SK-MEL-5 (cell line): ENCODE results near the gene INAFM2. TPM values are rescaled to one million over a fixed set of nuclear protein-coding genes. Genes with fewer than 3 reads are reported as not detected.

Experiments
- DNase-seq: peaks from one replicate; pipeline ENCODE4 v3.0.0-alpha.2; 2016; ENCODE audit warnings: low read depth, low spot score
- in situ Hi-C: cut with HindIII; loops from 2 replicates; pipeline ENCODE4 v1.10.0; 2016; ENCODE audit warnings: low sequenced_read_pairs, high pct_unique_total_duplicates, low pct_unique_long_range_greater_than_20kb
- total RNA-seq: library from RNA; depleted of rRNA; stranded (reverse); fragments of >200 nt; shearing (Covaris generic); gene quantifications from 2 replicates; pipeline ENCODE4 v1.2.3, GENCODE V29; 2014

INAFM2 gene
- total RNA-seq, 1 experiment from 2014 or later, result 11.5 TPM

DNA sequence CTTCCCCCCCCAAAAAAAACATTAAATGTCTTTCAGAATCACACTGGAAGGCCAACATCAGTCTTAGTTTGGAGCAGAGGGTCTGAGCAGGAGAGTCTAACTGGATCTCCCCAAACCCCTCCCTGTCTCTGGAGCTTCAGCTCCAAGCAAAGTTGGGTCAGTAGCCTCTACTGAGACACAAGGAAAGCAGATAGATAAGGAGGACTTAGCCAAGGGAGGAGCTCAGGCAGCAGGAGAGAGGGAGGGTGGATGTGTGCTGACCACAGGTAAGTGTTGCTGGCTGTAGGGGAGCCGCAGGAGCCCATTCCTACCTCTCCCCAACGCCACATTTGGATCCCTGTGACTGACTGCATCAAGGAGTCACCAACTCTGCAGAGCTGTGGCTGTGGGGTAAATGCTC lies 22.7 kb upstream of the INAFM2 start:
- in situ Hi-C loops, result no loop called here
- DNase-seq, result no peak

DNA sequence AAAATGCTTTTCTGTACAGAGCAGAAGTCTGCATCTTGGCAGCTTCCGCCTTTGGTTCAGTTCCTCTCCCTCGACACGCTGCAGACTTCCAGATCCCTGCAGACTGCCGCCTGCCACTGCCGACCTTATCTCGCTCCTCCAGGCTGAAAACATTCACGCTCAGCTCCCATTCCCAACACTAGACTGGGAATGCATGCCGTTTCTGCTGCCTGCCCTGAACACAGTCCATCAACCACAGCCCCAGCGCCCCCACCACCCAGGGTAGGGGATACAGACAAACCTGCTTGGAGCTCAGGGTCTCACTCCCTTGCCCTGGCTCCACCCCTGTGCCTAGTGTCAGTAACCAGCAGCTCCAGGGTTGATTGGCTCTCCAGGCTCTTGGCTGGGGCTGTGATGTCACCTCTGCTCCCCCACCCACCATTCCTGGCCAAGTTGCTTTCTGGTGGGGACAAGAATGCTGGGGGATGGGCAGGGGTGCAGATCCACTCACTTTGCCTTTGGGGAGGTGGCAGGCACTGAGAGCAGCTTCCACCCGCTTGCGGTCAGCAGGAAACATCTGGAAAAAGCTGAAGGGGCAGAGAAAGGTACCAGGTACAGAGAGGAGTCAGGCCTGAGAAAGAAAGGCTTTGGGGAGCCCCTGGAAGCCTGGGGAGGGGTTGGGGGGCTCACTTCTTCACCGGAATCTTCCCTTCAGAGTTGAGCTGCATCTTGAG lies 21.9 kb upstream of the INAFM2 start:
- in situ Hi-C loops, result no loop called here
- no peak for DNase-seq

DNA sequence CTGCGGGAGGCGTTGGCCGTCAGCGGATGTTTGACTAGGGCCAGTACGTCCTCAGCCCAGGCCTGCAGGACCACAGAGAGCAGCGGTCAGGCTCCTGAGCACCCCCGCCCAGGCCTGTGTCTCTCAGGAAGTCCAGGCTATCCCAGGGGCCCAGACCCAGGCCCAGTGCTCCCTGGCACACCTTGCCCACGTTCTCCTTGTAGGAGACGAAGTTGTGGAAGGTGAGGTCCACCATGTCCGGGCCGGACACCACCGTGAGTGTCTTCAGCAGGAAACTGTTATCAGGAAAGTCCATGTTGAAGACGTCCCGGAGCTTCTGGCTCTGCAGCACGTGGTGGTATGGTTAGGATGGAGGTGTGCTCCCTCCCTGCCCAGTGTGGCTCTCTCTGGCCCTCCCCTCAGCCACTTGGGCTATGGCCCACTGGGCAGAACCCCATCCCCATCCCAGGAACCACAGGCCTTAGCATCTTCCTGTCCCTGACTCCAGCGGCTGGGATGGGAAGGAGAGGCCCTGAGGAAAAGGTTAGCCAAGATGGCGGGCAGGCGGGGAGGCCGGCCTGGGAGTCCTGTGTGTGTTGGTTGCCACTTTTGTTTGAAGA lies 21.1 kb upstream of the INAFM2 start:
- in situ Hi-C loops, result no loop called here
- DNase-seq, result no peak

DNA sequence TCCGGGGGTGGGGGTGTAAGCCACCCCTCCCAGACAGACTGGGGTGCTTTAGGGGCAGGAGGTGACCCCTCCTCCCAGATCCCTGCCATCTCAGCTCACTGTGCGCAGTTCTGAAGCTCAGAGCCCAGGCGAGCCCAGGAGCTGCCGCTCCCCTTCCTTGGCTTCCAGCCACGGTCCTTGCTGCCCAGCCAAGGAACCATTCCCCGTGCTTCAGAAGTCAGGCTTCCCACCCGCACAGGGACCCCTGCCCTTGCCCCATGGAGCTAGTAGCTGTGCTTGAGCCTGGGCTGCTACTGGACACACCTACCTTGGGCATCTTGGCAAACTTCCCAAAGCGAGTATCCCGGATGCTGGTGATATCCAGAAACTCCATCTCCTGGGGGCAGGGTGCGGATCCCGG lies 20.5 kb upstream of the INAFM2 start:
- DNase-seq, result no peak
- in situ Hi-C loops, result no loop called here

DNA sequence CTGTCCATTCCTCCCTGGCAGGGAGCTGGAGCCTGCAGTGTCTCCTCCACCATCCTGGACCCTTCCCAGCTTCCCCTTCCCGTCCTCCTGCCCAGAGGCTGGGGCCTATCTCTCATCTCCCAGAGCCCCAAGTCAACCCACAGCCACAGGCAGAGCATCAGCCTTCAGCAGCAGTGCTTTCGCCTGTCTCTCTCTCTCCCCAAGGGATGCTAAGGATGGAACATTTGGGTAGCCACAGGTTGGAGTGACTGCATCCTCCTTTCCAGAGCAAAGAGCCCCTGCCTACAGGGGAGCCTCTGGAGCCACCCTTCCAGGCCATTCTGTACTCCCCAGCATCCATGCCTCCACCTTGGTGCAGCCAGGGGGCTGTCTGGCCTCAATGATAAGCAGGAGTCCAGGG lies 19.9 kb upstream of the INAFM2 start:
- in situ Hi-C loops, result no loop called here
- no peak for DNase-seq

DNA sequence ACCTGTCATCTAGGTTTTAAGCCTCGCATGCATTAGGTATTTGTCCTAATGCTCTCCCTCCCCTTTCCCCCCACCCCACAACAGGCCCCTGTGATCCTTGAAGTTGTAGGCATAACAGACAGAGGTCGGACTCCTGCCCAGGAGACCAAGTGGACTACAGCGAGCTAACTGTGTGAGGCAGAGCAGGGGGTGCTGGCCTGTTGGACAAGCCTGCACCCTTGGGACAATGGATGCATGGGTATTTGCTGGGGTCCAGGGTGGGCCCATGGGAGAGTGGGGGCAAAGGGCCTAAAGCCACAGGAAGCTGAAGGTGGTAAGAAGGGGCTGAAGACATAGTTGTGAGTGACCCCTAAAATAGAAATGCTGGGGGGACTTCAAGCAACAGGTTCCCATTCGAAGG lies 18.2 kb upstream of the INAFM2 start:
- in situ Hi-C loops, result no loop called here
- DNase-seq, result no peak

DNA sequence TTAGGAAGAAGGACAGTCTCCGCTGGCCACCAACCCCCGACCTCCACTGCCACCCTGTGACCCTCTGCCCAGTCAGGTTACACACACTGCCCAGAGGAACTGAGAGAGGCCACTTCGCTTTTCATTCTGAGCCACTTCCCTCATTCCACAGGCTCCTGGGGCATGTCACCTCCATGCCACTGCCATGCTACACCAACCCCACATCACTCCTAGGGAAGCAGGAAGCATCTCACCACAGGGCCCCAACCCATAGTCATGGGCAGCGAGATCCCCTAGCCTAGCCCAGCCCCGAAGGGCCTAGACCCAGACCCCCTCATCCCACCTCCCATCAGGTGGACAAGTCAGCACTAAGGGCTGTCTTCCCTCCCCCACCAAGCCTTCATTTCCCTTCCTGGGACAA lies 17.1 kb upstream of the INAFM2 start:
- in situ Hi-C loops, result no loop called here
- DNase-seq, result no peak

DNA sequence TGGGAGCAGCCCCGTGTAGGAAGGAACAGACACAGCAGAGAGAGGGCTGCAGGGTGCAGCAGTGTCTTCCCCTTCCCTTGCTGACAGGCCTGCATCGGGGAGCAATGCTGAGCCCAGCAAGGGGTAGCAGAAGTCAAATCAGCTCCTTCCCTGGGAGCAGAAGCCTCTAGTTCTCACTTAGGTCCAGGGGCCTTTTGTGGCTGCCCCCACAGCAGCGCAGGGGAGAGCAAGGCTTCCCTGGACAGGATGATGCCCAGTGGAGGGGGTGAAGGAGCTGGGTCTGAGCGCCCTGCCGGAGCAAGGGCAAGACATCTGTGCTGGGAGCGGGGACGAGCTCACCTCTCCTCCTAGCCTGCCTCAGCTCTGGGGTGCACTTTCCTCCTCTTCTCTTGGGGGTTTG lies 16.6 kb upstream of the INAFM2 start:
- in situ Hi-C loops, result no loop called here
- DNase-seq, result no peak

DNA sequence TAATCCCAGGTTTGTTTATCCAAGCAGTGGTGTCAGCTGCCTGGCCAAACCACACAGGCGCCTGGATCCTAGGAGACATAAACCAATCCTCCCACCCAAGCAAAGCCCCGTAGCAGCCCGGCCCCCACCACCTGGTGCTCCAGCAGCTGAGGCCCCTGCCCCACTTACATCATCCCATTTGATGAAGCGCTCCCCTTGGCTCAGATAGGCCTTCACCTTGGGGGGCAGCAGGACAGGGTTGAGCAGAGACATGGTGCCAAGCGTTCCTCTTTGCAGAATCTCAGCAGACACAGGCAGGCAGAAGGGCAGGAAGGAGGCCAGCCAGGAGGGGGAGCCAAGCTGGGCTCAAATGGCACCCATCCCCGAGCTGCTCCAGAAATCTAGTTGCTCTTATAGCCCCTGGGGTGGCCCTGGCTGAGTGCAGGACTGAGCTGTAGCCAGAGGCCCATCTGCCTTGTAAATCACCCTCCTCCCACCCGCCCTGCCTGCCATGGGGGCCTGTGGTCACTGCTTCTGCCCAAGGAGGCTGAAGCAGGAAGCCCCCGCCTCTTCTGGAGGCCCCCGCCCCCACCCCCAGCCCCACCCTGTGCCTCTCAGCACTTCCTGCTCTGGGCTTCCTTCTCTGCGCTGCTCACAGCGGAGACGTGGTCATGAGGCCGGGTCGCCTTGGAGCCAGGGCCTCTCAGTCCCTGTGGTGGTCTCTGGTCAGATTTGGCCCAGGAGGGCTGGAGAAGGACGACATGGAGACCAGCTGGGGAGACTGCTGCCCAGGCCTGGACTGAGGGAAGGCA lies 15.9 kb upstream of the INAFM2 start, which contains the start of gene PLCB2:
Gene PLCB2, minus strand, starts transcription at position 515 of the 791 bp plus-strand sequence. Its CDS starts 263 bp downstream, at position 252.
- peak; percentile 35 for DNase-seq
- in situ Hi-C loops, result no loop called here

DNA sequence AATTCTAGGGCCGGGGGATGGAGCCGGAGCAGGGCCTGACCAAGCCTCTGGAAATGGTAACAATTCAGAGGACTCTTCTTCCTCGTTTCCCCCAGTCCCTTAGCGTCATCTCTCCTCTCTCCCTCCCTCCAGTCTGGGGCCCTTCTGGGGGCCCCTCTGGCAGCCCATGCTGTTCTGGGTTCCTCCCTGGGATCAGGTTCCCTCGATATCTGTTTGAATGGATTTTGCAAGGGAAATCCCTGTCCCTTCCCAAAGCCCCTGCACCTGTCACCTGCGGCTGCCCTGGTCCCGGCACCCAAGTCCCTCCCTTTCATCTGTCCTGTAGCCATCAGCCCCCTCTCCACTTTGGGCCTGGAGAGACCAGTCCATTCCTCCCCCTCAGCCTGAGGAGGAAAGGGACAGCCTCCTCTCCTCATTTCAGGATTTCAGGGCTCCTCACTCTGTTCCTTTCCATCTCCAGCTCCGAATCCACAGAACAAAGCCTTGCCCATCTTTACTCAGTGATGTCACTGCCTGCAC lies 14.1 kb upstream of the INAFM2 start:
- in situ Hi-C loops, result no loop called here

DNA sequence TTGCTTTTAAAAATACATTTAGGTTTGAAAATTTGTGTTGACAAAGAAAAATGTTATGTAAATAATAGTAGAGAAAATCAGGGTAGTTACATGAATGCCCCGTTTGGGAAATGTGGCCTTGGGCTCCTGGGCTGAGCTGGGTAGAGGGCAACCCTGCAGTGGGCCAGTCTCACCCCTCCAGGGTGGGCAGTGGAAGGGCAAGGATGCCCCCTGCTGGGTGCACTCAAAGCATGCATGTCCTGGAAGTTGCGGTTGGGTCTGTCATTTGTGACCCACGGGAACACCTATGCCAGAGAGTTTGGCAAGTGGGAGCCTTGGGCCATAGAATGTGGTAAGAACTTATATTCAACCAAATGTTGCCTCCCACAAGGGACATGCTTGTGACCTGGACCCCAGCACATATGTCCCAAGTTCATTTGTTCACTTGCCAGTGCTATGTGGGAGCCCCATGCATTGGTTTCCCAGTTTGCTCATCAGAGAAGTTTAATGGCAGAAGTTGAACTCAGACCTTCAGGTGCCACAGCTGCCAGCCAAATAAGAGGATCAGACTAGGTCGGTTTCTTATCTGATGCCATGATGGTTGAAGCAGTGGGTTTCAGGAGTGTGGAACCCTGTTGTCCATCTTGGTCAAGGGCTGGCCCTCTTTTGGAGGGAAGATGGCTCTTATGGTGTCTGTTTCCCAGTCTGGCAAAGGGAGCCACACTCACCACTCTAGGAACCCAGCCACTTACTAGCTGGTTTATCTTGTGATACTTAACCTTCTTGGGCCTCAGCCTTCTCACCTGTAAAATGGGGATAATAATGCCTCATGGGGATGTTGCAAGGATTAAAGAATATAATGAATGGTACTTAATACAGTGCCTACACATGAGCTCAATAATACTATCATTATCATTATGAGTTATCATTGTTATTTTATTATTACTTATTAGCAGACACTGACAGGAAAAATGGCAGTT lies 13.2 kb upstream of the INAFM2 start:
- in situ Hi-C loops, result no loop called here
- DNase-seq, result peak; percentile 73

More for the DNA sequence above, 14.1 kb upstream of the INAFM2 start:
- no peak for DNase-seq

DNA sequence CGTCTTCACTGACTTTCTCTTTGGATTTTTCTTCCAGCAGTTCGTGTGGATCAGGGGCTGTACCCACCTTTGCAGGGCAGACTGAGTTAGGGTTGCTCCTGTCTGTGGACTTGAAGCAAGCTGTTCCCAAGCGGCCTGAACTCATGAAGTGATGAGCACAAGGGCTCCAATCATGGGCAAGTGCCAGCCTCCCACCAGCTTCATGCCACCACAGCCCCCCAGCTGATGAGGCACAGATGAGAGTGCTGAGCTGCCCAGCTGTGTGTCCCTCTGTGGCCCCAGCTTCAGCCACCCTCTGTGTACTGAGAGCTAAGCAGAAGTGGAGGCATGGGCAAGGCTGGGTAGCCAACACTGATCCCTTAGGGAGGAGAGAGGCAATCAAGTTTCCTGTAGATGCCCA lies 12.5 kb upstream of the INAFM2 start:
- in situ Hi-C loops, result no loop called here
- DNase-seq, result no peak

DNA sequence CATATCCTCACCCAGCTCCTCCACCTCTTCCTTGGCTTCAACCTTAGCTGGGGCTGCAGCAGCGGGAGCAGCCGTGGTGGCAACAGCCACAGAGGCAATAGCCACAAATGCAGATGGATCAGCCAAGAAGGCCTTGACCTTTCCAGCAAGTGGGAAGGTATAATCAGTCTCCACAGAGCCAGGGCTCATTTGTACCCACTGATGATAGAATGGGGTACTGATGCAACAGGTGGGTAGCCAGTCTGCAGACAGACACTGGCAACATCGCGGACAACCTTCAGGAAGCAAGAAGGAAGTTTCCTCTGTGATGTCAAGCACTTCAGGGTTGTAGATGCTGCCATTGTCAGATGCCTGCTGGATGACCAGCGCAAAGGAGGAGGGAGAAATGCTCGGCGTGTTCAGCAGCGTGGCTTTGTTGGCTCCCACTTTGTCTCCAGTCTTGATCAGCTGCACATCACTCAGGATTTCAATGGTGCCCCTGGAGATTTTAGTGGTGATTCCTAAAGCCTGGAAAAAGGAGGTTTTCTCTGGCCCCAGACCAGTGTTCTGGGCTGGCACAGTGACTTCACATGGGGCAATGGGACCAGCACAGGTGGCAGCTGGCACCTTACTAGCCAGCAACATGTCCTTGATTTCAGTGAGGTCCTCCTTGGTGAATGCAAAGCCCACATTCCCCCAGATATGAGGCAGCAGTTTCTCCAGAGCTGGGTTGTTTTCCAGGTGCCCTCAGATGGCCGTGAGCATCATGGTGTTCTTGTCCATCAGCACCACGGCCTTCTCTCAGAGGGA lies 10.9 kb upstream of the INAFM2 start:
- in situ Hi-C loops, result no loop called here
- DNase-seq, result no peak

DNA sequence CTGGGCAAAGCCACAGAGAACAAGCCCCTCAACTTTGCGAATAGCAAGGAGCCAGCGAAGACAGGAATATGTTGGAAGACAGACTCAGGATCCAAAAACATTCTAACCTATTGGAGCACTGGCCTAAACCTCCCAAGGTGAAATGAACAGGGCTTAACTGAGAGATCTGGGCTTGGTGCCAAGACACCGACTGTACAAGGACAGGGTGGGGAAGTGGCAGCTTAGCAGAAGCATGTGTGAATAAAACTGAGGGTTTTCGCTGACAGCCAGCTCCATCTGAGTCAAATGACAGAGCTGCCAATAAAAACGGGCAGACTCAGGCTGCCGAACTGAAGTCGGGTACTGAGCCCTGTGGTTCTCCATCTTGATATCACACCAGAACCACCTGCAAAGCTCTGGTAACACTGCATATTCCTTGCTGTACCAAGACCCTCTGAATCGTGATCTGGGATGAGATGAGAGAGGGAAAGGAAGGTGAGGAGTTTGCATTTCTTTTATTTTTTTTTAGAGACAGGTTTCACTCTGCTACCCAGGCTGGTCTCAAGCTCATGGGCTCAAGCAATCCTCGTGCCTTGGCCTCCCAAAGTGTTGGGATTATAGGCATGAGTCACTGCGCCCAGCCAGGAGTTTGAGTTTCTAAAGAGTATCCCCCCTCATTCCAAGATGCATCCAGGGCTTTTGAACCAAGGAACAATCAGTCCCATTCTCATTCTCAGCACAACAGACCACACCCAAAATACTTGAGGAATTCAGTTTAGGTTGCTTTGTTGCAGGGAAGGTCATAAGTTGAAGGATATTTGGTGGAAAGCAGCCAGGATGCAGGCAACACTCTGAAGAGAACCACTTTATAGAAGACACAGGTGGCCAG lies 9.7 kb upstream of the INAFM2 start:
- no peak for DNase-seq
- in situ Hi-C loops, result no loop called here

DNA sequence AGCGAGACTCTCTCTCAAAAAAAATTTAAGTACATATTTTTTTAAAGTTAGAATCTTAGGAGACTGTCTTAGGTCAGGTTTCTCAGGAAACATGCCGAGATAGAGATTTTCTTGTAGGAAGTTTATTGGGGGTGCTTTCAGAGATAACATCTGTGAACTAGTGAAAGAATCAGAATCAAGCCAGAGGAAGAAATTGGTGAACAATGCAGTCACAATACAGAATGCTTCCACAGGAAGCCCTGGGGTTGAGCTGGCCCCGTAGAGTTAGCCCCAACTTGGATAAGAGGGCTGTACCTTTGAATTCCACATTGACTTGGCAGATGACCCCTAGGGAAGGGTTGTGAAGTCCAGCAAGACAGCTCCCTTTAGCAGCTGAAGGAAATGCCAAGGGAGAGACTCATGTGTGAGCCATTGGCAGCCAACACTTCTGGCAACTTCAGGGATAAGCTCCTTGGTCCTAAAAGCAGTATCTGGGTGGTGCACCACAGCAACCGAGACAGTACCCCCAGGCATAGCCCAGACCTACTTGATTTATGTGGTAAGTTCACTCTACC lies 8.7 kb upstream of the INAFM2 start:
- in situ Hi-C loops, result no loop called here
- DNase-seq, result no peak

DNA sequence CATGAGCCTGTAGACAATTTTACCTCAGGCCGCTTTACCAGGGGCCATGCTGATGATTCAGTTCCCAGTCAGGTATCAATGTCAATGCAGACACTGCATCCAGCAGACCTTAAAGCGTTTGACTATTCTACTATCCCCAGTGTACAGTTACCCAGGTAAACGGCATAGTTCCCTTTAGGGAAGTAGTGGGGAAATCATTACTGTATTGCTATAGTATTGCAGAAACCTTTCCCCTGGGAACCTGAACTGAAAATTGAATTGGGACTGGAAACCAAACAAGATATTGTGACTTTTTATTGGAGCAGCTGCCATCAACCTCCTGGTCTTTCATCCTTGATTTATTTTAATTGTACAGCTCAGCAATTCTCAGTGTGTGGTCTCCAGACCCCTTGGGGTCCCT lies 6.6 kb upstream of the INAFM2 start:
- in situ Hi-C loops, result no loop called here
- DNase-seq, result no peak
